Measurements from ENCODE around the gene ASTN2. TPM values are rescaled to one million over a fixed set of nuclear protein-coding genes. Genes with fewer than 3 reads are reported as not detected.
"Not testable (repeated sequence)": the region's sequence is repeated elsewhere in the genome, so short reads cannot be mapped to it uniquely, and the experiment has no call there.

The ASTN2 gene
- polyA plus RNA-seq, 2 donors = 0.26 to 0.35 TPM

DNA sequence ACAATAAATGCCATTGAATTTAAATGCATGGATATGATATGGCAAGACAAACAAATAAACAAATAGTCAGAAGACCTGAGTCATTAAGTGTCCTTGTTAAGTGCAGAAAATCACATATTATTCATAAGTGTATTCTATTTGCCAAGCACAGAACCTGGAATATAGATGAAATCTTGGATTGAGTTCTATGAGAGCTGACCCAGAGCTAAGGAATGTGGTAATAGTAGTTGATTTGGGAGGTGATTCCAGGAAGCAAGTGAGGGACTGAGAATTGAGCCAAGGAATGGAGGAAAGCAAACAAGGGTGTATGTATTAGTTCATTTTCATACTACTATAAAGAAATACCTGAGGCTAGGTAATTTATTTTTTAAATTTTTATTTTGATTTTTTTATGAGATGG is 518.9 kb downstream of the ASTN2 start:
- no peaks in the 10 kb centered on the region for H3K27me3 ChIP-seq (ENCODE audit: control insufficient read depth in 1 of 2, insufficient read depth in 2 of 2, low read length in 2 of 2)
- H3K27ac ChIP-seq (ENCODE audit: low read depth in 2 of 2, low read length in 1 of 2) = no peak overlapping the region
- H3K4me3 ChIP-seq (ENCODE audit: low read depth in 1 of 2, low read length in 2 of 2) = no peak overlapping the region
- H3K4me1 ChIP-seq (ENCODE audit: control insufficient read depth in 2 of 2, insufficient read depth in 2 of 2, low read length in 1 of 2) = no peaks in the 10 kb centered on the region
- H3K9me3 ChIP-seq (ENCODE audit: control insufficient read depth in 2 of 2, insufficient read depth in 1 of 2, low read depth in 1 of 2, low read length in 1 of 2) = peaks cover 0 to 2% of the 10 kb centered on the region in 2 donors
- no peaks in the 10 kb centered on the region for H3K36me3 ChIP-seq (ENCODE audit: control insufficient read depth in 2 of 2, insufficient read depth in 2 of 2, low read length in 1 of 2)

DNA sequence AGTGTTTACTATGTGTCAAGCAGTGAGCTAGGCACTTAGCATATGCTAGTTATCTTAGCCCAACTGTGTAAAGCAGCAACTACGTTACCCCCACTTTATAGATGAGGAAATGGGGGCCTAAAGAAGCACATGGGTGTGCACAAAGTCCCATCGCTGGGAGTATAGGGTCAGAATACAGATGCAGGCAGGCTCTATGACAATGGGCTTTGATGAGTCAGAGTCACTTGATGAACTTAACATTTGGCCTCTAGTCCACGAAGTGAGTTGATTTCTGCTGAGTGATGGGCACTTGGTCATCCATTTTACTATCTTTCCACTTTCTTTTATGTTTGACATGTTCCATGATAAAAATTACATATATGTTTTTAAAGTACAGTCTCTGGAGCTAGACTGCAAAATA is 523.4 kb downstream of the ASTN2 start:
- Histone ChIP-seq H3K4me1 (ENCODE audit: control insufficient read depth in 2 of 2, insufficient read depth in 2 of 2, low read length in 1 of 2) (no peaks in the 10 kb centered on the region), H3K4me3 (ENCODE audit: low read depth in 1 of 2, low read length in 2 of 2) (no peak overlapping the region), H3K36me3 (ENCODE audit: control insufficient read depth in 2 of 2, insufficient read depth in 2 of 2, low read length in 1 of 2) (no peaks in the 10 kb centered on the region), H3K27ac (ENCODE audit: low read depth in 2 of 2, low read length in 1 of 2) (no peak overlapping the region), H3K27me3 (ENCODE audit: control insufficient read depth in 1 of 2, insufficient read depth in 2 of 2, low read length in 2 of 2) (no peaks in the 10 kb centered on the region), H3K9me3 (ENCODE audit: control insufficient read depth in 2 of 2, insufficient read depth in 1 of 2, low read depth in 1 of 2, low read length in 1 of 2) (no peaks in the 10 kb centered on the region)
- 65 to 67% methylated on average over 3 of the region's 3 CpGs for WGBS, 2 donors

DNA sequence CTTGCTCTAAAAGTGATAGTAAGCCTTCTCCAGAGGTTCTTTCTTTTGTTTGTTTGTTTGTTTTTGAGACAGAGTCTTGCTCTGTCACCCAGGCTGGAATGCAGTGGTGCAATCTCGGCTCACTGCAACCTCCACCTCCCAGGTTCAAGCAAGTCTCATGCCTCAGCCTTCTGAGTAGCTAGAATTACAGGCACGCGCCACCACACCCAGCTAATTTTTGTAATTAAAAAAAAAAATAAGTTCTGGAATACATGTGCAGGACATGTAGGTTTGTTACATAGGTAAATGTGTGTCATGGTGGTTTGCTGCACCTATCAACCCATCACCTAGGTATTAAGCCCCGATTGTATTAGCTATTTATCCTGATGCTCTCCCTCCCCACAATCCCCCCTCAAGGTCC is 526.4 kb downstream of the ASTN2 start:
- H3K4me3 ChIP-seq (ENCODE audit: low read depth in 1 of 2, low read length in 2 of 2); H3K4me1 ChIP-seq (ENCODE audit: control insufficient read depth in 2 of 2, insufficient read depth in 2 of 2, low read length in 1 of 2); H3K9me3 ChIP-seq (ENCODE audit: control insufficient read depth in 2 of 2, insufficient read depth in 1 of 2, low read depth in 1 of 2, low read length in 1 of 2); H3K27ac ChIP-seq (ENCODE audit: low read depth in 2 of 2, low read length in 1 of 2); H3K36me3 ChIP-seq (ENCODE audit: control insufficient read depth in 2 of 2, insufficient read depth in 2 of 2, low read length in 1 of 2); H3K27me3 ChIP-seq (ENCODE audit: control insufficient read depth in 1 of 2, insufficient read depth in 2 of 2, low read length in 2 of 2): not testable (repeated sequence)
- WGBS, 2 donors = 89 to 90% methylated on average over 4 of the region's 4 CpGs

DNA sequence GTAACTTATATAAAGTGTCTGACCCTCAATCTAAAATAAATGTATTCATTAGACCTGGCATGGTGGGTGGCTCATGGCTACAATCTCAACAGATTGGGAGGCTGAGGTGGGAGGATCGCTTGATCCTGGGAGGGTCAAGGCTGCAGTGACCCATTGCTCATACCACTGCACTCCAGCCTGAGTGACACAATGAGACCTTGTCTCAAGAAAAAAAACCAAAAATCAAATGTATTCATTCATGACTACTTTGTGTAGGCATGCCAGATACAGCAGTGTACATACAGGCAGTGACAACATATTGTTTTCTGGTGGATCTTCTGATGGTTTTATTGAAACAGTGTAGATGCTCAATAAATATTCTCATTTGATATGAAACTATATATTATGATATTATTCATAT is 526.8 kb downstream of the ASTN2 start:
- Histone ChIP-seq H3K4me1 (ENCODE audit: control insufficient read depth in 2 of 2, insufficient read depth in 2 of 2, low read length in 1 of 2) (no peaks in the 10 kb centered on the region), H3K4me3 (ENCODE audit: low read depth in 1 of 2, low read length in 2 of 2) (no peak overlapping the region), H3K27ac (ENCODE audit: low read depth in 2 of 2, low read length in 1 of 2) (no peak overlapping the region), H3K36me3 (ENCODE audit: control insufficient read depth in 2 of 2, insufficient read depth in 2 of 2, low read length in 1 of 2) (no peaks in the 10 kb centered on the region), H3K27me3 (ENCODE audit: control insufficient read depth in 1 of 2, insufficient read depth in 2 of 2, low read length in 2 of 2) (no peaks in the 10 kb centered on the region), H3K9me3 (ENCODE audit: control insufficient read depth in 2 of 2, insufficient read depth in 1 of 2, low read depth in 1 of 2, low read length in 1 of 2) (no peaks in the 10 kb centered on the region)
- 92 to 95% methylated on average over 1 of the region's 1 CpG for WGBS, 2 donors

DNA sequence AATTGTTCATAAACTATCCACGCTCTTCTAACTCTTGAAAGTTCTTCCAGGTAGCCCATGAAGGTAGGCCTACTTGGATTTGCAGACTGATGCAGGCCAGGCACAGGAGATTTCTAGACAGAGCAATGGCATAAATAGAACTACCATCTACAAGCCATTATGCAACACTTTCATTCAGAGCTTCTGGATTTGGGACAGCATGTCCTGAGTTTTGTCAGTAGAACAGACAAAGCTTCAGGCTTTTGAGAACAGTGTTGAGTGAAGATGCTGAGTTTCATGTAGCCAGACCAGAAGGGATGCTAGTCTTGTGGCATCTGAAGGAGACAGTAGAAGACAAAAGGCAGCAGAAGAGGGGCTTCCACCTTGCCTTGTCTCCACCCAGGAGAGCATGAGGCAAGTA is 531.2 kb downstream of the ASTN2 start:
- Histone ChIP-seq H3K4me1 (ENCODE audit: control insufficient read depth in 2 of 2, insufficient read depth in 2 of 2, low read length in 1 of 2) (no peaks in the 10 kb centered on the region), H3K4me3 (ENCODE audit: low read depth in 1 of 2, low read length in 2 of 2) (no peak overlapping the region), H3K27me3 (ENCODE audit: control insufficient read depth in 1 of 2, insufficient read depth in 2 of 2, low read length in 2 of 2) (no peaks in the 10 kb centered on the region), H3K9me3 (ENCODE audit: control insufficient read depth in 2 of 2, insufficient read depth in 1 of 2, low read depth in 1 of 2, low read length in 1 of 2) (peaks cover 3% of the 10 kb centered on the region in 2 donors), H3K36me3 (ENCODE audit: control insufficient read depth in 2 of 2, insufficient read depth in 2 of 2, low read length in 1 of 2) (no peaks in the 10 kb centered on the region), H3K27ac (ENCODE audit: low read depth in 2 of 2, low read length in 1 of 2) (no peak overlapping the region)
- WGBS, 2 donors = 86 to 91% methylated on average over 1 of the region's 1 CpG

DNA sequence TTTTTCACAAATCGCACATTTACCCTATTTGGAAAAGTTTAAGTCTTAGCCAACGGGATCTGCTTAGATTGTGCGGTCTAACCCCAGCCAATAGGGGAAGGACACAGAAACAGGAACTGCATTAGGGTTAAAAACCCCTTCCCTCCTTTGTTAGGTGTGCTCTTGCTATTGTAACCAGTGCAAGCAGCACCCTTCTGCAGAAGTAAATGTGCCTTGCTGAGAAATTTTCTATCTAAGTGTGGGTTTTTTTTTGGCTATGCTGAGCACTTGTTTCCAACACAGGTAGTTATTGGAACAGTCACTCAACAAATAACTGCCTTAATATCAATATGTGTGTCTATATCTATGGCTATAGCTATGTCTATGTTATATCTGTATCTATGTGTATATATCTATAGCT is 537.8 kb downstream of the ASTN2 start:
- H3K9me3 ChIP-seq (ENCODE audit: control insufficient read depth in 2 of 2, insufficient read depth in 1 of 2, low read depth in 1 of 2, low read length in 1 of 2) = peaks cover 6 to 9% of the 10 kb centered on the region in 2 donors
- H3K4me3 ChIP-seq (ENCODE audit: low read depth in 1 of 2, low read length in 2 of 2) = no peak overlapping the region
- 77 to 88% methylated on average over 3 of the region's 3 CpGs for WGBS, 2 donors
- no peaks in the 10 kb centered on the region for H3K4me1 ChIP-seq (ENCODE audit: control insufficient read depth in 2 of 2, insufficient read depth in 2 of 2, low read length in 1 of 2)
- no peak overlapping the region for H3K27ac ChIP-seq (ENCODE audit: low read depth in 2 of 2, low read length in 1 of 2)
- no peaks in the 10 kb centered on the region for H3K27me3 ChIP-seq (ENCODE audit: control insufficient read depth in 1 of 2, insufficient read depth in 2 of 2, low read length in 2 of 2)
- H3K36me3 ChIP-seq (ENCODE audit: control insufficient read depth in 2 of 2, insufficient read depth in 2 of 2, low read length in 1 of 2) = no peaks in the 10 kb centered on the region

- no peaks in the 10 kb centered on the region for H3K36me3 ChIP-seq (ENCODE audit: control insufficient read depth in 2 of 2, insufficient read depth in 2 of 2, low read length in 1 of 2)
- H3K27me3 ChIP-seq (ENCODE audit: control insufficient read depth in 1 of 2, insufficient read depth in 2 of 2, low read length in 2 of 2) = no peaks in the 10 kb centered on the region
- H3K27ac ChIP-seq (ENCODE audit: low read depth in 2 of 2, low read length in 1 of 2) = no peak overlapping the region
- peaks cover 6 to 9% of the 10 kb centered on the region in 2 donors for H3K9me3 ChIP-seq (ENCODE audit: control insufficient read depth in 2 of 2, insufficient read depth in 1 of 2, low read depth in 1 of 2, low read length in 1 of 2)
- WGBS, 2 donors = 55 to 74% methylated on average over 1 of the region's 1 CpG
- no peaks in the 10 kb centered on the region for H3K4me1 ChIP-seq (ENCODE audit: control insufficient read depth in 2 of 2, insufficient read depth in 2 of 2, low read length in 1 of 2)
- no peak overlapping the region for H3K4me3 ChIP-seq (ENCODE audit: low read depth in 1 of 2, low read length in 2 of 2)
These were observed 539.3 kb downstream of the ASTN2 start for GRCh38 chr9:116875576-116875975.

DNA sequence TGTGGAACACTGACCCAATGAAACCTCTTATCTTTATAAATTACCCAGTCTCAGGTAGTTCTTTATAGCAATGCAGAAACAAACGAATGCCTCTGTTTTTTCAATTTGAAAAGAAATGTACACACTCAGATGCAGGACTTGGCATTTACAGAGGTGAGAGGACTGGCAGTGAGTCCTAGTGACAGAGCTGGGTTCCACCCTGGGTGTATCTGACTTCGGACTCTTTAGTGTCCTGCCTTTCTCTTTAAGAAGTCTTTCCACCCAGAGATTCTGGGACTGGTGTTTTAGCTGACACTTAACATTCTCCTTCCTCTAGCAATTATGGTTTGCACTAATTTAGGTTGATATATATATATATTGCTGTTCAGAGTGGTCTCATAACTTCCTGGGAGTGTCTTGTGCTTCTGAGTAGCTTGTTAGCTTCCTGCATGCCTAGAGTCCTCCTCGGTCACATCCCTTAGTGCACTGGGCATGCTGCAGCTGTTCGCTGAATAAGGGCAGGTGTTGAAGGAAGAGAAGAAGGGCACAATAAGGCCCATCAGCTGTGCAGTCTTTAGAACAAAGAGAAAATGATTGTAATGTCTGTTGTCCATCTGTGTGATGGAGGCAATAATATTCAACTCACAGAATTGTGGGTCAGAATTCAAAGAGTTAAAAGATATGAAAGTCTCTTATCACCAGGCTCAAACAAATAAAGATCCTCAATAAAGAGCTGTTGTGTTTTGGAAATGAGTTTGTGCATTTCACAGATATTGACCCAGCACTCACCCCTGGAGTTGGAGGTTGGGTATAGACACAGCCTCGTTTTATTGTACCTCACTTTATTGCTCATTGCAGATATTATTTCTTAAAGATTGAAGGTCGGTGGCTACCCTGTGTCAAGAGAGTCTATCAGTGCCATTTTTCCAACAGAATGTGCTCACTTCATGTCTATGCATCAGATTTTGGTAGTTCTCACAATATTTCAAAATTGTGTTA is 540.6 kb downstream of the ASTN2 start:
- no peaks in the 10 kb centered on the region for H3K27me3 ChIP-seq (ENCODE audit: control insufficient read depth in 1 of 2, insufficient read depth in 2 of 2, low read length in 2 of 2)
- H3K27ac ChIP-seq (ENCODE audit: low read depth in 2 of 2, low read length in 1 of 2) = no peak overlapping the region
- WGBS, 2 donors = 67 to 78% methylated on average over 6 of the region's 6 CpGs
- no peak overlapping the region for H3K4me3 ChIP-seq (ENCODE audit: low read depth in 1 of 2, low read length in 2 of 2)
- H3K9me3 ChIP-seq (ENCODE audit: control insufficient read depth in 2 of 2, insufficient read depth in 1 of 2, low read depth in 1 of 2, low read length in 1 of 2) = peaks cover 6 to 9% of the 10 kb centered on the region in 2 donors
- H3K4me1 ChIP-seq (ENCODE audit: control insufficient read depth in 2 of 2, insufficient read depth in 2 of 2, low read length in 1 of 2) = no peaks in the 10 kb centered on the region
- H3K36me3 ChIP-seq (ENCODE audit: control insufficient read depth in 2 of 2, insufficient read depth in 2 of 2, low read length in 1 of 2) = no peaks in the 10 kb centered on the region

GRCh38 chr9:116873491-116873890 is 541.4 kb downstream of the ASTN2 start:
- Histone ChIP-seq H3K27ac (ENCODE audit: low read depth in 2 of 2, low read length in 1 of 2) (no peak overlapping the region), H3K36me3 (ENCODE audit: control insufficient read depth in 2 of 2, insufficient read depth in 2 of 2, low read length in 1 of 2) (no peaks in the 10 kb centered on the region), H3K4me3 (ENCODE audit: low read depth in 1 of 2, low read length in 2 of 2) (no peak overlapping the region), H3K4me1 (ENCODE audit: control insufficient read depth in 2 of 2, insufficient read depth in 2 of 2, low read length in 1 of 2) (no peaks in the 10 kb centered on the region), H3K27me3 (ENCODE audit: control insufficient read depth in 1 of 2, insufficient read depth in 2 of 2, low read length in 2 of 2) (no peaks in the 10 kb centered on the region), H3K9me3 (ENCODE audit: control insufficient read depth in 2 of 2, insufficient read depth in 1 of 2, low read depth in 1 of 2, low read length in 1 of 2) (peaks cover 3 to 5% of the 10 kb centered on the region in 2 donors)
- WGBS, 2 donors = 69 to 74% methylated on average over 2 of the region's 2 CpGs

- no peaks in the 10 kb centered on the region for H3K4me1 ChIP-seq (ENCODE audit: control insufficient read depth in 2 of 2, insufficient read depth in 2 of 2, low read length in 1 of 2)
- no peak overlapping the region for H3K4me3 ChIP-seq (ENCODE audit: low read depth in 1 of 2, low read length in 2 of 2)
- H3K36me3 ChIP-seq (ENCODE audit: control insufficient read depth in 2 of 2, insufficient read depth in 2 of 2, low read length in 1 of 2) = no peaks in the 10 kb centered on the region
- no peaks in the 10 kb centered on the region for H3K9me3 ChIP-seq (ENCODE audit: control insufficient read depth in 2 of 2, insufficient read depth in 1 of 2, low read depth in 1 of 2, low read length in 1 of 2)
- H3K27me3 ChIP-seq (ENCODE audit: control insufficient read depth in 1 of 2, insufficient read depth in 2 of 2, low read length in 2 of 2) = no peaks in the 10 kb centered on the region
- 53 to 56% methylated on average over 3 of the region's 3 CpGs for WGBS, 2 donors
- H3K27ac ChIP-seq (ENCODE audit: low read depth in 2 of 2, low read length in 1 of 2) = no peak overlapping the region
These were observed 544.3 kb downstream of the ASTN2 start for GRCh38 chr9:116870566-116870965.

Data from esophagus (tissue), 2 donors.